Vagina (tissue), 2 donors: ENCODE results near the gene ANG.

ENCODE experiments used
- CTCF ChIP-seq, 3 experiments: fragments of 450-650 bp in 2 of 3; fragments of 200-600 bp in 1 of 3; sonication (generic) in 1 of 3; IDR thresholded peaks; one replicate each; pipeline ENCODE4 v1.5.1; 2017 to 2019; ENCODE audit warnings: antibody characterized with exemption in 3 of 3, mild to moderate bottlenecking in 2 of 3, moderate library complexity in 2 of 3
- POLR2A ChIP-seq, 2 donors: fragments of 450-650 bp; IDR thresholded peaks; one replicate each; pipeline ENCODE4 v1.6.1; 2017; ENCODE audit warnings: antibody characterized with exemption in 2 of 2, mild to moderate bottlenecking in 2 of 2, moderate library complexity in 2 of 2
- POLR2AphosphoS5 ChIP-seq, 2 donors: sonication (generic); formaldehyde crosslinking; IDR thresholded peaks; one replicate each; pipeline ENCODE4 v1.9.0; 2017; ENCODE audit warnings: antibody characterized with exemption in 2 of 2, mild to moderate bottlenecking in 2 of 2, low read depth in 1 of 2; ENCODE audit not compliant: insufficient read depth in 1 of 2

DNA sequence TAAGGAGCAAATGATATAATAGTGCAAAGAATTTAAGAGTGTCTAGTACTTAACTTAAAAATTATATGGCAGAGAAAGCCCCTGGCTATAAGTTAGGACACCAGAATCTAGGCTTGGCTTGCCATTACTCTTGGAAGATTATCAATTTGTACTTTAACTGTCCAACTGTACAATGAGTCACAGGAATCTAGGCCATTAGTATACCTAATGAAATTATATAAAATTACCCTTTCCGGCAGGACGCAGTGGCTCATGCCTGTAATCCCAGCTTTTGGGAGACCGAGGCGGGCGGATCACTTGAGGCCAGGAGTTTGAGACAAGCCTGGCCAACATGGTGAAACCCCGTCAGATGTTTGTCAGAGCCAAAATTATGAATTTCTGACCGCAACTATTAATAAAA is 46.4 kb upstream of the ANG start:
- TF ChIP-seq CTCF (IDR thresholded peaks at IDR 0.05), result no peak
- TF ChIP-seq POLR2AphosphoS5 (IDR thresholded peaks at IDR 0.05; ENCODE audit: insufficient read depth in 1 of 2, low read depth in 1 of 2), result no peak
- no peak for TF ChIP-seq POLR2A (IDR thresholded peaks at IDR 0.05)
